Measurements from ENCODE around the gene ADGRL3.
A peak's percentile ranks its signal among the peaks of the same experiment; 100 is the strongest.

The ADGRL3 gene

GRCh38 chr4:61405307-61405706, 205.2 kb downstream of the ADGRL3 start:
- no peaks in the 10 kb centered on the region for H3K79me1 ChIP-seq (ENCODE audit: low read length)
- H2BK5ac ChIP-seq (ENCODE audit: low read depth, low read length, poor library complexity), result no peak overlapping the region
- no peaks in the 10 kb centered on the region for H3K79me2 ChIP-seq (ENCODE audit: control insufficient read depth, insufficient read depth, low read length, poor library complexity)
- H3K36me3 ChIP-seq (ENCODE audit: control insufficient read depth in 1 of 2, insufficient read depth in 2 of 2, low read length in 2 of 2), result no peaks in the 10 kb centered on the region
- no peaks in the 10 kb centered on the region for H3K9me3 ChIP-seq (ENCODE audit: insufficient read depth, low read depth, low read length)
- H3K4ac ChIP-seq (ENCODE audit: low read depth, low read length), result no peak overlapping the region
- no peak overlapping the region for H4K8ac ChIP-seq (ENCODE audit: low read depth, low read length)
- no peak overlapping the region for H3K23ac ChIP-seq (ENCODE audit: low read length)
- no peak overlapping the region for H3K14ac ChIP-seq (ENCODE audit: low read length)
- H2AK5ac ChIP-seq (ENCODE audit: low read length), result no peak overlapping the region
- no CpG with 5 or more reads among the region's 1 CpG for WGBS (ENCODE audit: extremely low coverage, insufficient coverage, insufficient read length)
- no peak overlapping the region for H3K9ac ChIP-seq (ENCODE audit: low read length)
- H3K4me3 ChIP-seq (ENCODE audit: low read depth, low read length), result no peak overlapping the region
- no peak for DNase-seq
- no peak overlapping the region for H2BK12ac ChIP-seq (ENCODE audit: low read length)
- H4K91ac ChIP-seq (ENCODE audit: low read depth, low read length), result no peak overlapping the region
- H3K4me1 ChIP-seq (ENCODE audit: control insufficient read depth in 1 of 2, insufficient read depth in 2 of 2, low read length in 2 of 2), result no peaks in the 10 kb centered on the region
- no peak overlapping the region for H3K27ac ChIP-seq (ENCODE audit: low read depth, low read length)
- H4K12ac ChIP-seq (ENCODE audit: low read depth, low read length), result no peak overlapping the region
- H2BK120ac ChIP-seq (ENCODE audit: insufficient read depth, low read length, poor library complexity), result no peak overlapping the region
- H3K4me2 ChIP-seq (ENCODE audit: low read length), result no peak overlapping the region
- no peaks in the 10 kb centered on the region for H3K27me3 ChIP-seq (ENCODE audit: insufficient read depth, low read length)
- H2AFZ ChIP-seq (ENCODE audit: insufficient read depth, low read length, poor library complexity), result no peak overlapping the region
- no peak overlapping the region for H3K18ac ChIP-seq (ENCODE audit: low read length)

GRCh38 chr4:61406677-61407076, 206.6 kb downstream of the ADGRL3 start:
- Histone ChIP-seq H3K4me1 (ENCODE audit: control insufficient read depth in 1 of 2, insufficient read depth in 2 of 2, low read length in 2 of 2) (no peaks in the 10 kb centered on the region), H3K36me3 (ENCODE audit: control insufficient read depth in 1 of 2, insufficient read depth in 2 of 2, low read length in 2 of 2) (no peaks in the 10 kb centered on the region), H3K27ac (ENCODE audit: low read depth, low read length) (no peak overlapping the region), H4K91ac (ENCODE audit: low read depth, low read length) (no peak overlapping the region), H4K8ac (ENCODE audit: low read depth, low read length) (no peak overlapping the region), H2AK5ac (ENCODE audit: low read length) (no peak overlapping the region), H3K27me3 (ENCODE audit: insufficient read depth, low read length) (no peaks in the 10 kb centered on the region), H3K79me2 (ENCODE audit: control insufficient read depth, insufficient read depth, low read length, poor library complexity) (no peaks in the 10 kb centered on the region), H3K18ac (ENCODE audit: low read length) (no peak overlapping the region), H3K14ac (ENCODE audit: low read length) (no peak overlapping the region), H3K79me1 (ENCODE audit: low read length) (no peaks in the 10 kb centered on the region), H2BK5ac (ENCODE audit: low read depth, low read length, poor library complexity) (no peak overlapping the region), H3K9me3 (ENCODE audit: insufficient read depth, low read depth, low read length) (no peaks in the 10 kb centered on the region), H3K9ac (ENCODE audit: low read length) (no peak overlapping the region), H3K4me3 (ENCODE audit: low read depth, low read length) (no peak overlapping the region), H3K4me2 (ENCODE audit: low read length) (no peak overlapping the region), H2BK120ac (ENCODE audit: insufficient read depth, low read length, poor library complexity) (no peak overlapping the region), H4K12ac (ENCODE audit: low read depth, low read length) (no peak overlapping the region), H2AFZ (ENCODE audit: insufficient read depth, low read length, poor library complexity) (no peak overlapping the region), H3K23ac (ENCODE audit: low read length) (no peak overlapping the region), H3K4ac (ENCODE audit: low read depth, low read length) (no peak overlapping the region), H2BK12ac (ENCODE audit: low read length) (no peak overlapping the region)
- no CpG with 5 or more reads among the region's 2 CpGs for WGBS (ENCODE audit: extremely low coverage, insufficient coverage, insufficient read length)
- peak in 1 of 2 donors; percentile 9 for DNase-seq

- H3K18ac ChIP-seq (ENCODE audit: low read length), result no peak overlapping the region
- H3K9ac ChIP-seq (ENCODE audit: low read length), result no peak overlapping the region
Observed at GRCh38 chr4:61407642-61408618, 207.8 kb downstream of the ADGRL3 start.

GRCh38 chr4:61408861-61409260, 208.7 kb downstream of the ADGRL3 start:
- peak in 1 of 2 donors; percentile 45 for DNase-seq
- H2AK5ac ChIP-seq (ENCODE audit: low read length), result no peak overlapping the region
- no peak overlapping the region for H4K8ac ChIP-seq (ENCODE audit: low read depth, low read length)
- no peak overlapping the region for H2AFZ ChIP-seq (ENCODE audit: insufficient read depth, low read length, poor library complexity)
- no peak overlapping the region for H4K91ac ChIP-seq (ENCODE audit: low read depth, low read length)
- H3K18ac ChIP-seq (ENCODE audit: low read length), result no peak overlapping the region
- H3K36me3 ChIP-seq (ENCODE audit: control insufficient read depth in 1 of 2, insufficient read depth in 2 of 2, low read length in 2 of 2), result no peaks in the 10 kb centered on the region
- no peak overlapping the region for H2BK5ac ChIP-seq (ENCODE audit: low read depth, low read length, poor library complexity)
- H3K9ac ChIP-seq (ENCODE audit: low read length), result no peak overlapping the region
- no peak overlapping the region for H2BK120ac ChIP-seq (ENCODE audit: insufficient read depth, low read length, poor library complexity)
- no peak overlapping the region for H3K14ac ChIP-seq (ENCODE audit: low read length)
- H3K4me3 ChIP-seq (ENCODE audit: low read depth, low read length), result no peak overlapping the region
- no peaks in the 10 kb centered on the region for H3K9me3 ChIP-seq (ENCODE audit: insufficient read depth, low read depth, low read length)
- H3K79me2 ChIP-seq (ENCODE audit: control insufficient read depth, insufficient read depth, low read length, poor library complexity), result no peaks in the 10 kb centered on the region
- no peak overlapping the region for H2BK12ac ChIP-seq (ENCODE audit: low read length)
- no peaks in the 10 kb centered on the region for H3K27me3 ChIP-seq (ENCODE audit: insufficient read depth, low read length)
- H3K23ac ChIP-seq (ENCODE audit: low read length), result no peak overlapping the region
- H3K4me2 ChIP-seq (ENCODE audit: low read length), result no peak overlapping the region
- no peak overlapping the region for H4K12ac ChIP-seq (ENCODE audit: low read depth, low read length)
- H3K4me1 ChIP-seq (ENCODE audit: control insufficient read depth in 1 of 2, insufficient read depth in 2 of 2, low read length in 2 of 2), result no peaks in the 10 kb centered on the region
- no peak overlapping the region for H3K27ac ChIP-seq (ENCODE audit: low read depth, low read length)
- no peak overlapping the region for H3K4ac ChIP-seq (ENCODE audit: low read depth, low read length)
- peaks cover 1% of the 10 kb centered on the region for H3K79me1 ChIP-seq (ENCODE audit: low read length)

More at GRCh38 chr4:61407642-61408618, 207.8 kb downstream of the ADGRL3 start:
- H2BK12ac ChIP-seq (ENCODE audit: low read length), result no peak overlapping the region
- H4K91ac ChIP-seq (ENCODE audit: low read depth, low read length), result no peak overlapping the region
- H3K36me3 ChIP-seq (ENCODE audit: control insufficient read depth in 1 of 2, insufficient read depth in 2 of 2, low read length in 2 of 2), result no peaks in the 10 kb centered on the region
- H3K27ac ChIP-seq (ENCODE audit: low read depth, low read length), result no peak overlapping the region
- H2BK120ac ChIP-seq (ENCODE audit: insufficient read depth, low read length, poor library complexity), result no peak overlapping the region
- H3K9me3 ChIP-seq (ENCODE audit: insufficient read depth, low read depth, low read length), result no peaks in the 10 kb centered on the region
- no peak overlapping the region for H3K14ac ChIP-seq (ENCODE audit: low read length)
- peaks cover 1% of the 10 kb centered on the region for H3K79me1 ChIP-seq (ENCODE audit: low read length)
- no peak overlapping the region for H2BK5ac ChIP-seq (ENCODE audit: low read depth, low read length, poor library complexity)
- no peaks in the 10 kb centered on the region for H3K27me3 ChIP-seq (ENCODE audit: insufficient read depth, low read length)
- no peak overlapping the region for H4K8ac ChIP-seq (ENCODE audit: low read depth, low read length)
- no peak overlapping the region for H3K4me3 ChIP-seq (ENCODE audit: low read depth, low read length)
- no peak overlapping the region for H4K12ac ChIP-seq (ENCODE audit: low read depth, low read length)
- no peak overlapping the region for H2AK5ac ChIP-seq (ENCODE audit: low read length)
- no peaks in the 10 kb centered on the region for H3K79me2 ChIP-seq (ENCODE audit: control insufficient read depth, insufficient read depth, low read length, poor library complexity)
- no CpG with 5 or more reads among the region's 7 CpGs for WGBS (ENCODE audit: extremely low coverage, insufficient coverage, insufficient read length)
- no peak overlapping the region for H3K23ac ChIP-seq (ENCODE audit: low read length)
- no peak overlapping the region for H3K4ac ChIP-seq (ENCODE audit: low read depth, low read length)
- no peak for DNase-seq
- H2AFZ ChIP-seq (ENCODE audit: insufficient read depth, low read length, poor library complexity), result no peak overlapping the region
- H3K4me1 ChIP-seq (ENCODE audit: control insufficient read depth in 1 of 2, insufficient read depth in 2 of 2, low read length in 2 of 2), result no peaks in the 10 kb centered on the region
- no peak overlapping the region for H3K4me2 ChIP-seq (ENCODE audit: low read length)

All from trophoblast cell (in vitro differentiated cells and primary cell).